ENCODE data around the gene PRM2.

DNA sequence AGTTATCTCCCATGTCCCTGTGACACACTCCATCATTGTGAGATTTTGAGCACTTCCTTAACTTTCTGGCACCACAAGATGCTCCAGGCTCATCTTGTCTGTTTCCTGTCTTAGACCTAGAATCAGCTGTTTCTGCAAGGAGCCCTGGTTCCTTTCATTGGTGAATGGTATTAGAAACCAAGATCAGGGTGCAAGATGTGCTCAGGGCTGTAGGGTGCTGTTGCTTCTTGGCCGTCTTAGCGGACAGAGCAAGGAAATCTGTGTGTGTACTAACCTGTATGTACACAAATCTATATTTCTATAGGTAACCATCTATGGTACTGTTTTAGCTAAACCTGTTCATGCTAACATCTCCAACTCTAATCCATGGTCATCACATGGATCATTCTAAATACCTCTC lies 12.9 kb upstream of the PRM2 start:
- TF ChIP-seq, protein P1, sequence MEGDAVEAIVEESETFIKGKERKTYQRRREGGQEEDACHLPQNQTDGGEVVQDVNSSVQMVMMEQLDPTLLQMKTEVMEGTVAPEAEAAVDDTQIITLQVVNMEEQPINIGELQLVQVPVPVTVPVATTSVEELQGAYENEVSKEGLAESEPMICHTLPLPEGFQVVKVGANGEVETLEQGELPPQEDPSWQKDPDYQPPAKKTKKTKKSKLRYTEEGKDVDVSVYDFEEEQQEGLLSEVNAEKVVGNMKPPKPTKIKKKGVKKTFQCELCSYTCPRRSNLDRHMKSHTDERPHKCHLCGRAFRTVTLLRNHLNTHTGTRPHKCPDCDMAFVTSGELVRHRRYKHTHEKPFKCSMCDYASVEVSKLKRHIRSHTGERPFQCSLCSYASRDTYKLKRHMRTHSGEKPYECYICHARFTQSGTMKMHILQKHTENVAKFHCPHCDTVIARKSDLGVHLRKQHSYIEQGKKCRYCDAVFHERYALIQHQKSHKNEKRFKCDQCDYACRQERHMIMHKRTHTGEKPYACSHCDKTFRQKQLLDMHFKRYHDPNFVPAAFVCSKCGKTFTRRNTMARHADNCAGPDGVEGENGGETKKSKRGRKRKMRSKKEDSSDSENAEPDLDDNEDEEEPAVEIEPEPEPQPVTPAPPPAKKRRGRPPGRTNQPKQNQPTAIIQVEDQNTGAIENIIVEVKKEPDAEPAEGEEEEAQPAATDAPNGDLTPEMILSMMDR (IDR thresholded peaks at IDR 0.05; ENCODE audit: insufficient read depth, low read length): no peak
- no peak for TF ChIP-seq POLR2AphosphoS5 (IDR thresholded peaks at IDR 0.05; ENCODE audit: low read depth)
- no peak for TF ChIP-seq GABPA (IDR thresholded peaks at IDR 0.05; ENCODE audit: low read depth)
- no peak for TF ChIP-seq SPI1 (IDR thresholded peaks at IDR 0.05; ENCODE audit: borderline replicate concordance, low read depth)
- TF ChIP-seq, protein P2, sequence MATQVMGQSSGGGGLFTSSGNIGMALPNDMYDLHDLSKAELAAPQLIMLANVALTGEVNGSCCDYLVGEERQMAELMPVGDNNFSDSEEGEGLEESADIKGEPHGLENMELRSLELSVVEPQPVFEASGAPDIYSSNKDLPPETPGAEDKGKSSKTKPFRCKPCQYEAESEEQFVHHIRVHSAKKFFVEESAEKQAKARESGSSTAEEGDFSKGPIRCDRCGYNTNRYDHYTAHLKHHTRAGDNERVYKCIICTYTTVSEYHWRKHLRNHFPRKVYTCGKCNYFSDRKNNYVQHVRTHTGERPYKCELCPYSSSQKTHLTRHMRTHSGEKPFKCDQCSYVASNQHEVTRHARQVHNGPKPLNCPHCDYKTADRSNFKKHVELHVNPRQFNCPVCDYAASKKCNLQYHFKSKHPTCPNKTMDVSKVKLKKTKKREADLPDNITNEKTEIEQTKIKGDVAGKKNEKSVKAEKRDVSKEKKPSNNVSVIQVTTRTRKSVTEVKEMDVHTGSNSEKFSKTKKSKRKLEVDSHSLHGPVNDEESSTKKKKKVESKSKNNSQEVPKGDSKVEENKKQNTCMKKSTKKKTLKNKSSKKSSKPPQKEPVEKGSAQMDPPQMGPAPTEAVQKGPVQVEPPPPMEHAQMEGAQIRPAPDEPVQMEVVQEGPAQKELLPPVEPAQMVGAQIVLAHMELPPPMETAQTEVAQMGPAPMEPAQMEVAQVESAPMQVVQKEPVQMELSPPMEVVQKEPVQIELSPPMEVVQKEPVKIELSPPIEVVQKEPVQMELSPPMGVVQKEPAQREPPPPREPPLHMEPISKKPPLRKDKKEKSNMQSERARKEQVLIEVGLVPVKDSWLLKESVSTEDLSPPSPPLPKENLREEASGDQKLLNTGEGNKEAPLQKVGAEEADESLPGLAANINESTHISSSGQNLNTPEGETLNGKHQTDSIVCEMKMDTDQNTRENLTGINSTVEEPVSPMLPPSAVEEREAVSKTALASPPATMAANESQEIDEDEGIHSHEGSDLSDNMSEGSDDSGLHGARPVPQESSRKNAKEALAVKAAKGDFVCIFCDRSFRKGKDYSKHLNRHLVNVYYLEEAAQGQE (IDR thresholded peaks at IDR 0.05; ENCODE audit: insufficient replicate concordance, low read depth): no peak

Measured in HL-60 (cell line).